ENCODE data around the gene GOLGA2. TPM values are rescaled to one million over a fixed set of nuclear protein-coding genes. Genes with fewer than 3 reads are reported as not detected.

The GOLGA2 gene
- total and polyA plus RNA-seq, 2 of the 13 experiments (the other 11 are each of a cell fraction or from before 2014, with no cell fraction given): 45.3 to 45.8 TPM

DNA sequence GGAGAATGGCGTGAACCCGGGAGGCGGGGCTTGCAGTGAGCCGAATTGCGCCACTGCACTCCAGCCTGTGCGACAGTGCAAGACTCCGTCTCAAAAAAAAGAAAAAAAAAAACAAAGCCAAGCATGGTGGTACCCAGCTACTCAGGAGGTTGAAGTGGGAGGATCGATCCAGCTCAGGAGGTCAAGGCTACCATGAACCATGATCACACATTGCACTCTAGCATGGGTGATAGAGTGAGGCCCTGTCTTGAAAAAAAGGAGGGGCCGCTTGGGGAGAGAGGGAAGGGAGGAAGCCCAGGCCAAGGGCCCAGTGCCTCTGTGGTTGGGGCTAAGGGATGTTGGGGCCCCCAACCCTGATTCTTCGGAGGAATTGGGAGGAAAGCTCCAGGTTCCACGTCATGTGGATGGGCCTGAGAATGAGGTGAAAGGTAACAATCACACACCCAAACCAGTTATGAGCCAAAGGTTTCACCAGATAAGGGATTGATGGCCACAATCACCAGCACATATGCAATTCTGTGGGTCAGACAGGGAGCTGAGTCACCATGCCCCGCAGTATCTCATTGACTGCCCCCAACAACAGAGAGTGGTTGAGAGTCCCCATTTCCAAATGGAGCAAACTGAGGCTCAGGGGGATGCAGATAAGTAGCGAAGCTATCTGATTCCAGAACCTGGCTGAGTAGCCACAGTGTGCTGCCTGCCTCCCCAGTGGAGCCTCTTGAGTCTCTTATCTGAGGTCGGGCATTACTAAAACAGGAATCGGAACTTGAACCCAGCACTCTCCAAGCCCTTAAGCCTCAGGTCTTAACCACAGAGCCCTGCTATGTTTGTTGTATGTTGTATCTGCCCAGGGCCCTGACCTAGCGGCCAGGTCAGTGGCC lies 20.8 kb upstream of the GOLGA2 start (continued):
- 0 out of 2 replicates have a peak, but pooled peaks have one; percentile 36 for TF ChIP-seq DPF2 (CRISPR knock-in tag; IDR thresholded peaks at IDR 0.05; ENCODE audit: borderline replicate concordance, low read depth)
- TF ChIP-seq ZNF660 (CRISPR knock-in tag; IDR thresholded peaks at IDR 0.05; ENCODE audit: borderline replicate concordance, low read depth): no peak
- TF ChIP-seq ZNF281 (CRISPR knock-in tag; IDR thresholded peaks at IDR 0.05; ENCODE audit: borderline replicate concordance): no peak
- 0 out of 2 replicates have a peak, but pooled peaks have one; percentile 14 for TF ChIP-seq ZNF644 (CRISPR knock-in tag; IDR thresholded peaks at IDR 0.05; ENCODE audit: low read depth)
- TF ChIP-seq, protein P1, sequence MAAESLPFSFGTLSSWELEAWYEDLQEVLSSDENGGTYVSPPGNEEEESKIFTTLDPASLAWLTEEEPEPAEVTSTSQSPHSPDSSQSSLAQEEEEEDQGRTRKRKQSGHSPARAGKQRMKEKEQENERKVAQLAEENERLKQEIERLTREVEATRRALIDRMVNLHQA (CRISPR knock-in tag; IDR thresholded peaks at IDR 0.05): no peak
- TF ChIP-seq, protein P2, sequence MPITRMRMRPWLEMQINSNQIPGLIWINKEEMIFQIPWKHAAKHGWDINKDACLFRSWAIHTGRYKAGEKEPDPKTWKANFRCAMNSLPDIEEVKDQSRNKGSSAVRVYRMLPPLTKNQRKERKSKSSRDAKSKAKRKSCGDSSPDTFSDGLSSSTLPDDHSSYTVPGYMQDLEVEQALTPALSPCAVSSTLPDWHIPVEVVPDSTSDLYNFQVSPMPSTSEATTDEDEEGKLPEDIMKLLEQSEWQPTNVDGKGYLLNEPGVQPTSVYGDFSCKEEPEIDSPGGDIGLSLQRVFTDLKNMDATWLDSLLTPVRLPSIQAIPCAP (CRISPR knock-in tag; IDR thresholded peaks at IDR 0.05; ENCODE audit: low read depth): no peak
- TF ChIP-seq EEA1 (CRISPR knock-in tag; IDR thresholded peaks at IDR 0.05; ENCODE audit: borderline replicate concordance): no peak
- no peak for TF ChIP-seq PCBP2 (optimal IDR thresholded peaks at IDR 0.05; ENCODE audit: low read depth, low read length, poor library complexity, severe bottlenecking)
- TF ChIP-seq NFYC (CRISPR knock-in tag; IDR thresholded peaks at IDR 0.05): no peak
- TF ChIP-seq ZNF549 (CRISPR knock-in tag; IDR thresholded peaks at IDR 0.05): no peak
- no peak for TF ChIP-seq ZNF329 (CRISPR knock-in tag; IDR thresholded peaks at IDR 0.05; ENCODE audit: low read depth)
- TF ChIP-seq TFDP1 (CRISPR knock-in tag; IDR thresholded peaks at IDR 0.05; ENCODE audit: borderline replicate concordance): 0 out of 2 replicates have a peak, but pooled peaks have one; percentile 6
- TF ChIP-seq RERE (CRISPR knock-in tag; IDR thresholded peaks at IDR 0.05; ENCODE audit: low read depth): no peak

Measured in HepG2 (cell line).